Stimulated activated CD4-positive, alpha-beta T cell treated with anti-CD3 and anti-CD28 coated beads, Interleukin-4, amount 100 ng/mL, for 4 hours (primary cell): ENCODE data around the gene HEY2.

Experiments
- DNase-seq, 2 experiments: peaks; one replicate each; pipeline ENCODE4 v3.0.0-alpha.2; 2020

HEY2 gene

DNA sequence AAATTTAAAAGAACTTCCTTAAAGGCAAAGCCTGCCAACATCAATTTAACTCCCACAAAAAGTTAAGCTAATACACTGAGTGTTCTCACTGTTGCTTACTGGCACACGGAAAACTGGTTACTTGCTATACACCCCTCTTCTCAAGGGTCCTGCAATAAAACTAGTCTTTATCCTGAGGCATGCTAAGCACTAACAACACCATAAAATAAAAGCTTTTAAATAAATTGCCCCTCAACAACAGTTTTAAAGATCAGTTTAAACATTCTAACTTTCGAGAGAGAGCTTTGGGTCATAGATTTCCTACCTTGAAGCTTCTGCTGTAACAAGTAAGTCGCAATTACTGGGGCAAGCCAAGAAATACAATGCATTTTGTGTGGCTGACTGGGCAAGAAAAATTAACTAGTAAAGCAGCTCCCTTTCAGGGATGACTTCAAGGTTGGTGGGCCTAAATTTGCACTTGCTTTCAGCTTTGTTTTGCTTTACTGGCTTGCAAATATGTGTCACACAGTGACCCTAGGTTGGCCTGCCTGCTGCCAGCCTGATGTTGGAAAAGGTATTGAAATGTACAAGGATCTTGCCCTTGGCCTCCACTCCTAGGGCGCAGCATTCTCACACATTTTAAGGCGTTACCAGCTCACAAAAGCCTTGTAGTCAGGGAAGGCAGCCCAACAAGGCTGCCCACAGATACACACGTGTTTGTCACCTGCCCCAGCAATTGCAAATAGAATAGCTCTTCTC lies 4.0 kb upstream of the HEY2 start:
- no peak for DNase-seq

DNA sequence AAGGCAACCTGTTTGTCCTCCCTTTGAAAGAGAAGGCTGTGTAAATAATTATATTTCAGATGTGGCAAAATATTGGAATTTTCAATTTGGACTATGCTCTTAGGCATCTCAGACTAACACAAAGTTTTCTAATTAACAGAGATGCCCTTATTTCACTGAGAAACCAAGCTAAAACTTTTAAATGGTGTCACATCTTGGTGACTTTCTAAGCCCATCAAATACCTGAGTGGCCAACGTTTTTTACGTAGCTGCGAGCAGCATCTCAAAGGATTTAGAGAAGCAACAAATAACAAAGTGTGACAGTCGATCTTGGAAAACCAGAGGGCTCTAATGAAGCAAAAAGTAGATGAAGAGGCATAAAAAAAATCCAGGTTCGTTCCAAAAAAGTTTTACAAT lies 3.4 kb upstream of the HEY2 start:
- DNase-seq = no peak

DNA sequence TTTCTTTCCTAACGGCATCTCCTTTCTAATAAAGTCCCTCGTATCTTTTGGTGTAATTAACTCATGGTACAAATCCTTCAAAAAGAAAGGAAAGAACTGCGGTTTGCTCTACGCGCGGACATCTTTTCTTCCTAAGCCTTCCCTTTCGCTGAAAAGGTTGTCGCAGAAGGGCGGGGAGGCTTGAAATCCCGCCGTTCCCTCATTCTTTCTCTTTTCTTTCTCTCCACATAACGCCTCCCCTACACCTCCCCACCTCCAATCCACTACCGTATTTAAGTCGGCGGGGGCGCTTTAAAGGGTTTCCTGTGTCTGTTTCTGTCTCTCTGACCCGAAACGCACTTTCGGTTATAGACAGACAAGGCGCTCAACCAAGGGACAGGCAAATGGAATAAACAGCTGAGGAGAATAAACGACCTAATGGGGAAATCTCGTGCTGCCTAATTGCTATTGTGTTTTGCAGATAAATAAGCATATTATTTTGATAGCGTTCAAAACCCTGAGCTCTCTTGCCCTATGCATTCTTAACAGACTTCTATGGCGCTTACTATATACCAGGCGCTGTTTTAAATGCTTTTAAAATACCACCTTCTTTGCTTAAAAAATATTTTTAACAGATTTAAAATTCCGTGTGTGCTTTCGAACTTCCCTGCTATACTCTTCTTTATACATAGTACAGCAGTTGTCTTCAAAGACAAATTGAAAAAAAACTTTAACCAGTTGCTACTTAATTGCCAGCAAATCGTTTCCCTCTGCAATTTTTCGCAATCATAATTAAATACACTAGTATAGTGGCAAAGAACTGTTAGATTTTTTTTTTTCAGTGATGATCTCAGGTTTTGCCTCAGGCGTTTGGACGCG lies 2.5 kb upstream of the HEY2 start:
- peak; percentile 51 to 75 for DNase-seq

DNA sequence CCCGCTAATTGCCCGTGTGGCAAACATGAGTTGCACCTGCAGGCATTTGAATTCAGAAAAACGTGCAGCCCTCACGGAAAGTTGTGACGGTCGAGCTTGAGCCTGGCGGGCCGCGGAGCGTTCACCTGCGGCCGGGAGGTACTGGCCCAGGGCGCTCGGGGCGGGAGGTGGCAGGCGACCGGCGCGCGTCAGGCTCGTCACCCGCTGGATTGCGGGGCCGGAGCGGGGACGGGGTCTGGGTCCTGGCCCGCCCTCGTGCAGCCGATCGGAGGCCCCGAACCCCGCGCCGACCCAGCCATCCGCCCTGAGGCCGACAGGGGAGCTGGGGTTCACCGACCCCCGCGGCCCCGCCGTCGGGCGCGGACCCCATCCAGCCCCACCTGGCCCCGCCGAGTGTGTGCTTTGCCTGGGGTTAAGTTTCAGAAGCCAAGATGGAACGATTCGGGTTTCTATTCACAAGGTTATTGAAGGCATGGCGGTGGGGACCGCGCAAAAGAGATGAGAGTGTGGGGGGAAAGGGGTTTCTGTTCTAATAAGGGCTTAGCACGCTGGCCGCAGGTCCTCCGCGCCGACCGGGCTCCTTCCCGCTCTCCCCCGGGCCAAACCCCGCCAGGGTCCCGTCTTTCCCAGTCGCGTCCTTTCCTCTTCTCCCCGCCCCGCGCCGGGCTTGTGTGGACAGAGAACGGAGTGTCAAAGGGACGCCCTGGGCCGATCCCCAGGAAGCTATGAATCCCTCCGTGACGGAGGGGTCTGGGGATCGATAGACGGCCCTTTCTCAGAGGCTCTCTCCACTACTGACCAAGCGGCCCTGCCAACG lies 1.6 kb upstream of the HEY2 start:
- peak in 1 of 2 experiments; percentile 22 for DNase-seq

DNA sequence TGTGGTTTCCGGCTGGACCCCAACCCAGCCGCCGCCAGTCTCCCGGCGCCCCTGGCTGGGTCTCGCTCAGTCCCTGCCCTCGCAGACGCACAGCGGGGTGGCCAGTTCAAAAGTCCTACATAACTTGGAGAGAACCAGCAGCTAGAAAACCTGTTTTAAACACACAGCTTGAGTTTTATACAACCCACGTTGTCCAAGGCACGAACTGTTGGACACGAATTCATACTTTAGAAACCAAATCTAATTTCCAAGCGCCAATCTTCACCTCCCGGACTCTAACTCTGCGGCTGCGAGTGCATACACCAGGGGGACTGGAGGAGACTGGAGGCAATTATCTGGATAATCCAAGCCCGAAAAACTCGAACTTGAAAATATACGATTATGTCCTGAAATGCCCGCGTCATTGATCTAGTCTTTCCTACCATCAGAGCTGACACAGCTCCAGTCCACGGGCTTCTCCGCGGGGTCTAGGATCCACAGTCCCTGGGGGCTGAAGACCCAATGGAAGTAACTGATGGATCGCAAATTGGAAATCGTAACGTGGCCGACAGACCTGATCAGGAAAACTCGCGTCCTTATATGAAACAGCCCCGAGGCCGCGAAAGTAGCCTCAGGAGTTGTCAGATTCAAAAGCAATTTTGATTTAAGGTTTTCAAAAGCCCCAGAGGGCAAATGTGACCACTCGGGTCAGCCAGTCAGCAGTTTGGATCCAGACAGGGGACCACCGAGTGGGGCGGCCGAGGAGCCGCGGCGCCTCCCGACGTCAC lies 843 bp upstream of the HEY2 start:
- DNase-seq = no peak

DNA sequence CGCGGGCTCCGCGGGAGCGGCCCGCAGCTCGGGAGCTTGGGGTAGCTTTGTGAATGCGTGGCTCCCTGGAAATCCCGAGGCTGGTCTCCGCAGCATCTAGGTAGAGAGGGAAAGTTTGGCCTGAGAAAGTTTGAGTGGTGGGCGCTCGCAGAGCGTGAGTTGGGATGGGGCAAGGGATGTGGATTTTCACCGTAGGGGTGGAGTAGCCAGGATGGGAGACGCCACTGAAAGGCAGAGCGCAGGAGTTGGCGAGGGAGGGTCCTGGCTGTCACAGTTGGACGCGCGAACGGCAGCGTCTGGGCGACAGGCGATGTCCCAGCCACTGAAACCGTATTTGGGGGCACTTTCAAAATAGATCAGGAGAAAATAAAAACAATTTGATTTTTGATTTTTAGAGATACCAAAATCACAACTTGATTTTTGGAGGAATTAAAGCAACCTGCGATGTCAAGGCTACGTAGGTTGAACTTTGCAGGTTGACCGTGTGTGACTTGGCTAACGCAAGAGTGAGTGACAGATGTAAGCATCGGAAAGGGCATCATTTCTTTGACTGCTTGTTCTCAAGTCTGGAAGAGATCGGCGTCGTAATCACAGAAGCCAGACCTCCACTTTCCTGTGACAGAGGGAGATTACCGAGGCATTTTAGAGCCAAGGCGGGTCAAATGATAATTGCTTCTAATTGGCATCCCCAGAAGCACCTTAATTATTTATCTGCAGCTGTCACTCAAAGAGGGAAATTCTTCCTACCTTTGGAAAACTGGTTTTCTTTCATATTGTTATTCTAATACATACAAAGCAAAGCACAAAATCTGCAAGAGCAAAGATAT lies 646 bp downstream of the HEY2 start:
- DNase-seq = no peak

DNA sequence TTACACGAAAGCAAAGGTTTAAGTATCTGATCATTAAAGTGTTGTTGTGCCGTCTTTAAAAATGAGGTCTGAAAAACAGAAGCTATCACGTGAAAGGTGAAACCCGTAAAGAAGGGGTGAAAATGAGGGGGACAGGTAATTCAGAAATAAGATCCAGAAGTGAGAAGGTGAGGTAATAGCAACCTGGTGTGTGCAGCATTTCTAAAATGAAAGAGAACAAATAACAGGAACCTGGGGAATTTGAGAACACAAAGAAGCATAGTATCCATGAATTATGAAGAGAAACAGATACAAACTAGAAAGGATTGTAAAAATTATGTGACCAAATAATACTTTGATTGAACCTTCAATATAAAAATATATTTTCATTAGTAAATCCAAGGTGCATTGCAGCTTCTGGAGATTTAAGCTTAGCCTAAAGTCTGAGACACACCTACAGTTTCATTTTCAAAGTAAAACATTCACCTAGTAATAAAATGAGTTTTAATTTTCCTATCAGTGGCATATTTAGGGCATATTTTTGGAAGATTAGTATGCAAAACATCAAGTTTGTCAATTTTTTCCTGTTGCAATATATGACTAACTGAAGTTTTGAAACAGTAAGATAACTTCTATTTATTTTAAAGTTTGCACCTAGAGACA lies 1.4 kb downstream of the HEY2 start:
- DNase-seq = no peak

DNA sequence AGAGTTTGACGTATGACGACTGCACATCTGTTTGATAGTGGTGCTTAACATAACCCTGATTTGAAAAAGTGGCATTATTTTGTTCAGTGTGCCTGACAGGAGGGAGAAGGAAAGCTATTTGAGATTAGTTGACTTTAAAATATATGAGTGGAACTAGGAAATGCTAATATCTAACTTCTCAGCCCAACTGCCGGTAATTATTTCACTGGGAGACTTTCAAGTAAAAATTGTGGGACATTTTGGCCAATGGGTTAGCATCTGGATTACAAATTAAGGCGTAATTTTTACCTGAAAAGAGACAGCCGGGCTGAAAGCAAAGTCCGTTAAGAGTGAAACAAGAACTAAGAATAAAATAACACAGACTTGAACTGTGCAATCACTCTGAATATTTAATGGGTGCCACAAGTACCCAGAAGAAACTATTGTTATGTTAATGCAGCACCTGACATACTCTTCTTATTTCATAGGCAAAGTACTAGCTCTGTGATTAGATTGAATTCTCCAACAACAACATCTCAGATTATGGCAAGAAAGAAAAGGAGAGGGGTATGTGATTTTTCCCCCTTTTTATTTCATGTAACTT lies 2.0 kb downstream of the HEY2 start:
- DNase-seq = no peak

DNA sequence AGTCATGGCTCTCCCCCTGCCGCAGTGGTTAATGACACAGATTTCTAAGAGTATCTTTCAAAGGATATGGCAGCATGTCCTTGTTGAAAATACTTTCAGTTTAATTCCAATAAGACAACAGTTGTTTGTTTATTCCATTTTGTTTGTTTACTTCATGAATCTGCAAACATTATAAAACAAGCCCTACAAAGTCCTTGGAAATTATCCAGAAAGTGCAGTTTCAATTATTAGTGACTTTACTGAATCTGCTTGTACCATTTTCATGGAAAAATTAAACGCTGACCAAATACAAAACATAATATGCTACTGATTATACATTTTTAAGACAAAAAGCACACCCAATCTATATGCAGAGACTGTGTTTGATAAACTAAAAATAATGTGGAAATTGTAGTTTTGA lies 3.3 kb downstream of the HEY2 start:
- no peak for DNase-seq

DNA sequence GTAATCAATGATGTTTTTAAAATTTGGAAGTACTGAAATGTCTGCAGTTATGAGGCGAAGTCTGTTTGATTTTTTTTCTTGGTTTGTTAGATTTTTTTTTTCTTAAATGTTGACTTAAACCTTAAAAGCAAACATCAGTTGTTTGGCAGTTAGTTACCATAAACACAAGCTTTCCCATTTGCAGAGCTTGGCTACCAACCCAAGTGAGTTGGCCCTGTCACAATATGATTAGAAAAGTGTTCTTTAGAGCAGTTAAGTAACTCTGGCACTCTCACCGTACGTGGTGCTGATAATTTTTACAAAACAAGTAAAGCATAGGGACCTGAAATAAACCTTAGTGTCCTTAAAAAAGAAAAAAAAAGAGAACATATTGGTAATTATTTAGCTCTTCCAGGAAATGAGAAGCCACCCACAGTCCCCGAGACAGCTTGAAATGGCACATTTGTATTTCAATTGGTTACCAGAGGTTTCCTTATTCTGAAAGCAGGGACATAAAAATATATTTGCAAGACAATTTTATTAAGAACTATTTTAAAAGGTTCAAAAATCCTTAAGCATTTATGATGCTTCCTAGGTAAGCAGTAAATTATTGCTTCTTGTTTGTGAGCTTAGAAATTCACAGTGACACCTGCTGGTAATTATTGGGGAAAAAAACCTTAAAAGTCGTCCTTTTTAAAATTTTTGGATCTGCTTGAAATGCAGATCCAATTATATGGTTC lies 3.9 kb downstream of the HEY2 start:
- no peak for DNase-seq

DNA sequence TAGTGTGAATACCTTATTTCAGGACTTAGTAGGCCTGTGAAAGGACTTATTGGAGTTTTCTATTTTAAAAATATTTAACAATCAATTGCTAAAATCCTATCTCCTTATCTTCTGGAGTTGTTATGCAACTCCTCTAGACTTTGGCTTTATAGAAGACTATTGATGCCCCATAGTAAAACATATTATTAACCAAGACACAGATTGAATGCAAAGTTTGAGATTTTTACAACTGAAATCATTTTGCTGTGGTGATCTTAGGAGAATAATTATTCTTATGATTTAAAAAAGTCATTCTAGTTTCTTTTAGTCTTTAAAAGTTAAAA lies 4.5 kb downstream of the HEY2 start:
- no peak for DNase-seq

DNA sequence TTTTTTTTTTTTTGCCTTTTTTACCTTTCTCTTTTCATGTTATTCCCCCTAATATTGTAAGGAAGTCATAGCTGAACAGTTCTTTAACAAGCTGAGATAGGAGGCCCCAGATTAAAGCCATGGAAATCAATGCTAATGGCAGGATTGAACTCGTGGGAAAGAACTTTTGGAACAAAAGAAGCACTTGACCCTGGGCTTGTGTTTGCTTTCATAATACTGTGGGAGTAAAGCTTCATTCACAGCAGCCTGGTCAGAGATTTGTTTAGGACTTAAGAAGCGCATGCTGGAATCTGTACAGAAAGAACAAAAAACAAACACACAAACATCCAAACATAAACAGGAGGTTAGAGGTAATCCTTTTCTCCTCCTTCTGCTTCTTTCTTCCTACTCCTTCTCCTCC lies 5.1 kb downstream of the HEY2 start:
- no peak for DNase-seq

DNA sequence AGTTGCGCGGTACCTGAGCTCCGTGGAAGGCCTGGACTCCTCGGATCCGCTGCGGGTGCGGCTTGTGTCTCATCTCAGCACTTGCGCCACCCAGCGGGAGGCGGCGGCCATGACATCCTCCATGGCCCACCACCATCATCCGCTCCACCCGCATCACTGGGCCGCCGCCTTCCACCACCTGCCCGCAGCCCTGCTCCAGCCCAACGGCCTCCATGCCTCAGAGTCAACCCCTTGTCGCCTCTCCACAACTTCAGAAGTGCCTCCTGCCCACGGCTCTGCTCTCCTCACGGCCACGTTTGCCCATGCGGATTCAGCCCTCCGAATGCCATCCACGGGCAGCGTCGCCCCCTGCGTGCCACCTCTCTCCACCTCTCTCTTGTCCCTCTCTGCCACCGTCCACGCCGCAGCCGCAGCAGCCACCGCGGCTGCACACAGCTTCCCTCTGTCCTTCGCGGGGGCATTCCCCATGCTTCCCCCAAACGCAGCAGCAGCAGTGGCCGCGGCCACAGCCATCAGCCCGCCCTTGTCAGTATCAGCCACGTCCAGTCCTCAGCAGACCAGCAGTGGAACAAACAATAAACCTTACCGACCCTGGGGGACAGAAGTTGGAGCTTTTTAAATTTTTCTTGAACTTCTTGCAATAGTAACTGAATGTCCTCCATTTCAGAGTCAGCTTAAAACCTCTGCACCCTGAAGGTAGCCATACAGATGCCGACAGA lies 9.9 kb downstream of the HEY2 start:
- DNase-seq = no peak

DNA sequence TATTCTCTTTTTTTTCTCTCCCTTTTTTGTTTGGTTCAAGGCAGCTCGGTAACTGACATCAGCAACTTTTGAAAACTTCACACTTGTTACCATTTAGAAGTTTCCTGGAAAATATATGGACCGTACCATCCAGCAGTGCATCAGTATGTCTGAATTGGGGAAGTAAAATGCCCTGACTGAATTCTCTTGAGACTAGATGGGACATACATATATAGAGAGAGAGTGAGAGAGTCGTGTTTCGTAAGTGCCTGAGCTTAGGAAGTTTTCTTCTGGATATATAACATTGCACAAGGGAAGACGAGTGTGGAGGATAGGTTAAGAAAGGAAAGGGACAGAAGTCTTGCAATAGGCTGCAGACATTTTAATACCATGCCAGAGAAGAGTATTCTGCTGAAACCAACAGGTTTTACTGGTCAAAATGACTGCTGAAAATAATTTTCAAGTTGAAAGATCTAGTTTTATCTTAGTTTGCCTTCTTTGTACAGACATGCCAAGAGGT lies 10.6 kb downstream of the HEY2 start:
- DNase-seq = no peak

DNA sequence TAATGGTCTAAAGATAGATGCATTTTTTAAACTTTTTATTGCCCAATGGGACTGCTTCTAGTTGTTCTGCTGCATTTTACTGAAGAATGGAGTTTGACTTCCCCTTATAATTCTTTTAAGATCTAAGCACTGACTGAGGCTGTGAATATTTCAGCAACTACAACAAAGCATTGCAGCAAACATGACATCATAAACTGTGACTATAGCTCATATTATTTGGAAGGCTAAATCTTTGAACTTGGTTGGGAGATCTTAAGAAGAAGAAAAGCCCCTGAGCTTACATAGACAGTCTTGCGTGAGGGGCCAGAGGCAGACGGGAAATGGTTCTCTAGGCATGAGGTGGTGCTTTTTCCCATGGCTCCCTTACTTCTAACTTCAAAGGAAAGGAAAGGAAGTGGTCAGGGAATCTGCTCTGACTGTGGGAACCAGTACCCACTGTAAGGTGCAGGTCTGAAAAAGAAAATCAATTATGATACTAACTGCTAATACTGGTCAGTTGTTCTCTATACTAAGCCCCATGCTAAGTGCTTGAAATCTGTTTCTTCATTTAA lies 14.8 kb downstream of the HEY2 start:
- DNase-seq = no peak

DNA sequence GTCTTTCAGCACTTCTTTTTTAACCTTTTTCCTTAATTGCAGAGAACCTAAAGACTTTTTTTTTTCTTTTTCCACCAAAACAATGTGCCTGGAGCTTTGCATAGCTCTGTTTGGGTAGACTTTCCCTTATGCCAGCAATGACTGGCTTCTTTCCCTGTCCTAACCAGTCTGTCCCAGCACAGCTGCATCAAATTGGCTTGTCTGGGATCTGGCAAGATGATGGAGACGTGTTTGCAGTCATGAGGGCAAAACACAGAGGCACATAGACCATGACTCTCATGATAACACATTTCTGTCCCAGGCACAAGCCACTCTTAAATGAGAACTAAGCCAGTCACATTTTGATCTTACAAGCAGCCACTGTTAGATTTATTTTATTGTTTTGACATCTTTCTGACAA lies 16.5 kb downstream of the HEY2 start:
- no peak for DNase-seq

DNA sequence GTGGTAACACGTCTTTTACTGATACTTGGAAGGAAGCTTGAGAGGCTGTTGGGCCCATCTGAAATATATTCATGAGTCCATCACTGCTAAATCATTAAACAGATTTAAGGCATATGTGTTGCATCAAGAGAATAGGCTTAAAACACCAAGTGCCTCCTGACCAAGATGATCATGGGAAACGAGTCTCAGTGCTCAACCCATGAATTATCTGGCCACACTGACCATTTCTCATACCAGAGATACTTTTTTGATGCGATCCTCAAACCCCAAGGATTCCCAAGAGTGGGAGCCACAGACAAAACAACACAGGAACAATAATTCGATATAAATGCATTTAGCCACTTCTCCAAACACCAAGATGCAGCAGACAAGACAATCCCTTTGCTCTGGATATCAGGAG lies 17.2 kb downstream of the HEY2 start:
- no peak for DNase-seq

DNA sequence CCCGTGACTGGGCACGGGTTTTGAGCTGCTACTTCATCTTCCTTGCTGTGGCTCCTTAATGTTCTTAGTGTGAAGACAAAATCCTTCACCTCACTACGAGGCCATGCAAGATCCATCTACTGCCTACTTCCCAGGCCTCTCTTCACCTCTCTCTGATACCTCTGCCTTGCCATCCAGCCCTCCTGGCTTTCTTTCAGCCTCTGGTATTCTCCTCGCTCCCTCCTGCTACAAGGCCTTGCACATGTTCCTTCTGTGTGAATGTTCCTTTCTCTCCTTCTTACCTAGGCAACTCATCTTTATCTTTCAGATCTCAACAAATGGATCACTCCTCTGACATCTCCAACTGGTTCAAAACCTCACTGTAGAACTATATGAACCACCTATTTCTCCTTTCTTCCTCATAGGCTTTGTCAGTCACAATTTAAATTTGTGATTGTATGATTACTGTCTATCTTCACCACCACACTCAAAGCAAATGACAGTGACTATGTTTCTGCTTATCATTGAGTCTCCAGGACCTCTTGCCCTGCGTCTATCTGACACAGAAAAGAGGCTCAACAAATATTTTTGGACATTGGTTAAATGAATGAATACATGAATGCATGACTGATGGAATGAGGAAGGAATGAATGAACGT lies 19.8 kb downstream of the HEY2 start:
- no peak for DNase-seq
